ENCODE measurements around the gene TMEM123. TPM values are rescaled to one million over a fixed set of nuclear protein-coding genes. Genes with fewer than 3 reads are reported as not detected.

The TMEM123 gene, protein sequence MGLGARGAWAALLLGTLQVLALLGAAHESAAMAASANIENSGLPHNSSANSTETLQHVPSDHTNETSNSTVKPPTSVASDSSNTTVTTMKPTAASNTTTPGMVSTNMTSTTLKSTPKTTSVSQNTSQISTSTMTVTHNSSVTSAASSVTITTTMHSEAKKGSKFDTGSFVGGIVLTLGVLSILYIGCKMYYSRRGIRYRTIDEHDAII
- total RNA-seq, result 172 and 197 TPM in 2 replicates

DNA sequence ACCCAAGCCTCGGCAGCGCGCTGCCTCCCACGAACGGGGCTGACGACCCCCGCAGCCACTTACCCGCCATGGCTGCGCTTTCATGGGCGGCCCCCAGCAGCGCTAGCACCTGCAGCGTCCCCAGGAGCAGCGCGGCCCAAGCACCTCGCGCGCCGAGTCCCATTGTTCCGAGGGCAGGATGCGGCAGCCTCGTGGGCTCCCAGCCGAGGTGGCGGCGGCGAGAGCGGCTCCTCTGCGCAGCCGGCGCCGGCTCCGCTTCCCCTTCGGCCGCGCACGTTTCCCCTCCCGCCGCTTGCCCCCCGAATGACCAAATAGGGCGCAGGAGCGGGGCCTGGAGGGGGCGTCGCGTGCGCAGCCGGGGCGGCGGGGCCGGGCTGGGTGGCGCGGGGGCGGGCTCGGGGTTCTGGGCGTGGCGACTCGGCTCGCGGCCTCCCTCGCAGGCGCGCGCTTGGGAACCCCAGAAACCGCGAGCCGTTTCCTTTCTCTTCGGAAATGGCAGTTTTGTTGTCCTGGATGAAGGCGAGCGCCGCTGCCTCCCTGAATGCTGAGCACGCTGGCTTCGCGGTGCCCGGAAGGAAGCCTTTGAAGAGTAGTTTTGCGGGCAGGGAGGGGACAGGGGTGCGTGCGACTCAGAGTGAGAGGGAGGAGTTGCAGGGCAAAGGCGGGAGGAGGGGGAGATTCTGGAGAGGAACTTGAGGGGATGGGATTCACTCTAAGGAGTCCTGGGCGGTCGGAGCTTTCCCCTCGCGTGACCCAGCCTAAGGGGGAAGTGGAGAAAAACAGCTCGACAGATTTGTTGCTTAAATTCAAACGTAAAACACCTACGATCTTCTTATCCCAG lies at the start of gene TMEM123:
TSS of gene TMEM123 (minus strand) at position 305 of the 841 bp plus-strand sequence. CDS start at position 163, 142 bp downstream.
- H3K4me3 ChIP-seq (ENCODE audit: low read depth, low read length), result peak within 1 kb of the TSS; percentile 82
- H3K36me3 ChIP-seq (ENCODE audit: control insufficient read depth, insufficient read depth, low read length), result peaks cover 4% of the 10 kb centered on the region
- FAIRE-seq, result no peak
- no peaks in the 10 kb centered on the region for H3K27me3 ChIP-seq (ENCODE audit: control insufficient read depth, insufficient read depth, low read length)
- TF ChIP-seq, protein P1, sequence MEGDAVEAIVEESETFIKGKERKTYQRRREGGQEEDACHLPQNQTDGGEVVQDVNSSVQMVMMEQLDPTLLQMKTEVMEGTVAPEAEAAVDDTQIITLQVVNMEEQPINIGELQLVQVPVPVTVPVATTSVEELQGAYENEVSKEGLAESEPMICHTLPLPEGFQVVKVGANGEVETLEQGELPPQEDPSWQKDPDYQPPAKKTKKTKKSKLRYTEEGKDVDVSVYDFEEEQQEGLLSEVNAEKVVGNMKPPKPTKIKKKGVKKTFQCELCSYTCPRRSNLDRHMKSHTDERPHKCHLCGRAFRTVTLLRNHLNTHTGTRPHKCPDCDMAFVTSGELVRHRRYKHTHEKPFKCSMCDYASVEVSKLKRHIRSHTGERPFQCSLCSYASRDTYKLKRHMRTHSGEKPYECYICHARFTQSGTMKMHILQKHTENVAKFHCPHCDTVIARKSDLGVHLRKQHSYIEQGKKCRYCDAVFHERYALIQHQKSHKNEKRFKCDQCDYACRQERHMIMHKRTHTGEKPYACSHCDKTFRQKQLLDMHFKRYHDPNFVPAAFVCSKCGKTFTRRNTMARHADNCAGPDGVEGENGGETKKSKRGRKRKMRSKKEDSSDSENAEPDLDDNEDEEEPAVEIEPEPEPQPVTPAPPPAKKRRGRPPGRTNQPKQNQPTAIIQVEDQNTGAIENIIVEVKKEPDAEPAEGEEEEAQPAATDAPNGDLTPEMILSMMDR (IDR thresholded peaks at IDR 0.05; ENCODE audit: insufficient read depth, low read length, severe bottlenecking), result no peak
- peak; percentile 41 for DNase-seq (ENCODE audit: low read depth)

DNA sequence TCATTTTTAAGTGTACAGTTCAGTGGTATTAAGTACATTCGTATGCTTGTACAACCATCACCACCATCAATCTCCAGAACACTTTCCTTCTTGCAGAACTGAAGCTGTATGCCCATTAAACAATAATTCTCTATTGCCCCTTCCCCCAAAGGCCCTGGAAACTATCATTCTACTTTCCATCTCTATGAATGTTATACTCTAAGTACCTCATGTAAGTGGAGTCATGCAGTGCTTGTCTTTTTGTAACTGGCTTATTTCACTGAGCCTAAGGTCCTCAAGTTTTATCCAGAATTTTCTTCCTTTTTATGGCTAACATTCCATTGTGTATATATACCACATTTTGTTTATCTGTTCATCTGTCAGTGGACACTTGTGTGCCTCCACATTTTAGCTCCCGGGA lies 48.3 kb upstream of the TMEM123 start:
- no peak for FAIRE-seq
- Histone ChIP-seq H3K4me3 (ENCODE audit: low read depth, low read length) (no peak overlapping the region), H3K36me3 (ENCODE audit: control insufficient read depth, insufficient read depth, low read length) (no peaks in the 10 kb centered on the region), H3K27me3 (ENCODE audit: control insufficient read depth, insufficient read depth, low read length) (no peaks in the 10 kb centered on the region)
- no peak for DNase-seq (ENCODE audit: low read depth)
- TF ChIP-seq, protein P1 (IDR thresholded peaks at IDR 0.05; ENCODE audit: insufficient read depth, low read length, severe bottlenecking), result no peak

DNA sequence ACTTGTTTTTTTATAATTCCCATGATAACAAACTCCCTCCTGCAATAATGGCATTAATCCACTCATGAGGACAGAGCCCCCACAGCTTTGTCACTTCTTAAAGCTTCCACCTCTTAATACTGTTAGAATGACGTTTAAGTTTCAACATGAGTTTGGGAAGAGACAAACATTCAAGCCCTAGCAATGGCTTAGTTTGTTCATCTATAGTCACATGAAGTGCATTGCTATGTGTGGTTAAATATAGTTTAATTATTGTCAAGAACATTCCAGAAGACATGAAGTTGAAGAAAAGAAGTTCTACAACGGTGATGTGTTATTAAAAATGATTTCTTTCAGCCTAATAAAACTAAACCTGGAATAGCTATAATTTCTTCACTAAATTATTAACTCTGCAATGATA lies 47.4 kb upstream of the TMEM123 start:
- FAIRE-seq (no peak), DNase-seq (ENCODE audit: low read depth) (no peak)
- H3K36me3 ChIP-seq (ENCODE audit: control insufficient read depth, insufficient read depth, low read length), result no peaks in the 10 kb centered on the region
- no peaks in the 10 kb centered on the region for H3K27me3 ChIP-seq (ENCODE audit: control insufficient read depth, insufficient read depth, low read length)
- no peak overlapping the region for H3K4me3 ChIP-seq (ENCODE audit: low read depth, low read length)
- TF ChIP-seq, protein P1 (IDR thresholded peaks at IDR 0.05; ENCODE audit: insufficient read depth, low read length, severe bottlenecking), result no peak

DNA sequence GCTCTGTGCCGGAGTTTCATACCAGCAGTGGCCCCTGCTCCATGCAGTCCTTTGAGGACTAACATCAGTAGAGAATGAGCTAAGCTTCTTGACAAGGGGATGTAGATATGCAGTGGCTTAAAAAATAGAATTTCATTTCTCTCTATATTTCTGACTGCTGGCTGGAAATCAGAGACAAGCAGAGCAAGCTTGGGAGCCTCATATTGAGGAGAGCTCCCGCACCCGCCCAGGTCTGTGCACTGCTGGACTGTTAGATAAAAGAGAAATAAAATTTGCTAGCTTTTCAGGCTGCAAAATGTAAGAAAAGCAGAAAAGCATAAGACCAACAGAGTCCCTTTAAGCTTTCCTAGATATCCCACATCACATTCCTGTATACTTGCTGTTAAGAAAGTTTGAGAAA lies 46.6 kb upstream of the TMEM123 start:
- no peaks in the 10 kb centered on the region for H3K27me3 ChIP-seq (ENCODE audit: control insufficient read depth, insufficient read depth, low read length)
- FAIRE-seq (no peak), DNase-seq (ENCODE audit: low read depth) (no peak)
- no peaks in the 10 kb centered on the region for H3K36me3 ChIP-seq (ENCODE audit: control insufficient read depth, insufficient read depth, low read length)
- no peak overlapping the region for H3K4me3 ChIP-seq (ENCODE audit: low read depth, low read length)
- TF ChIP-seq, protein P1 (IDR thresholded peaks at IDR 0.05; ENCODE audit: insufficient read depth, low read length, severe bottlenecking), result no peak

DNA sequence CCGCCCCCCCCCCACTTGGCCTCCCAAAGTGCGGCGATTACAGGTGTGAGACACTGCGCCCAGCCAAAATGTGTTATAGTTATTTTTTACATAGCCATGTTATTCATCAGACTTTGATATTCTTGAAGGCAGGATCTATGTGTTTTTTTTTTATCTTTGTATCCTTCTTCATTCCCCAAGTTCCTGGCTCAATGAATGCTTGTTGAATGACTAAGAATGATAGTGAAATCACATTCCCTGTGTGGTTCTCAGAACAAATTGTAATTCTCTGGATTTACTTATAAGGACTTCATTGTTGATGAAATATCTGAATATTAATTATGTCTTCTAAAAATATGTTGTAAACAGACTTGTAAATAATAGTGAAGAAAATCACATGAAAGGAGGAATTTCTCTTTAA lies 44.5 kb upstream of the TMEM123 start:
- H3K4me3 ChIP-seq (ENCODE audit: low read depth, low read length), result no peak overlapping the region
- FAIRE-seq, result no peak
- TF ChIP-seq, protein P1 (IDR thresholded peaks at IDR 0.05; ENCODE audit: insufficient read depth, low read length, severe bottlenecking), result no peak
- H3K36me3 ChIP-seq (ENCODE audit: control insufficient read depth, insufficient read depth, low read length), result no peaks in the 10 kb centered on the region
- H3K27me3 ChIP-seq (ENCODE audit: control insufficient read depth, insufficient read depth, low read length), result no peaks in the 10 kb centered on the region
- DNase-seq (ENCODE audit: low read depth), result no peak
